Suppressor macrophage treated with lipopolysaccharide for 4 hours (primary cell): ENCODE data around the gene RPL29.
"Not testable (repeated sequence)": the region's sequence is repeated elsewhere in the genome, so short reads cannot be mapped to it uniquely, and the experiment has no call there.

Experiments used
- DNase-seq: peaks from one replicate; pipeline ENCODE4 v3.0.0-alpha.2; 2020

RPL29 gene

GRCh38 chr3:51995346-51996163, at the start of gene RPL29:
TSS of gene RPL29 (minus strand) at chr3:51995895. CDS start at chr3:51995461, 434 bp downstream.
- DNase-seq = peak; percentile 96

GRCh38 chr3:52044869-52045619, 49.3 kb upstream of the RPL29 start:
- DNase-seq = no peak

- DNase-seq = no peak
Observed at GRCh38 chr3:52043750-52044149, 48.1 kb upstream of the RPL29 start.

GRCh38 chr3:52043039-52043438, 47.3 kb upstream of the RPL29 start:
- not testable (repeated sequence) for DNase-seq

GRCh38 chr3:52041118-52041731, 45.5 kb upstream of the RPL29 start:
- DNase-seq = no peak

GRCh38 chr3:52040600-52040999, 44.9 kb upstream of the RPL29 start:
- no peak for DNase-seq

GRCh38 chr3:52039846-52040245, 44.2 kb upstream of the RPL29 start:
- DNase-seq = no peak

- DNase-seq = no peak
Observed at GRCh38 chr3:52039426-52039825, 43.7 kb upstream of the RPL29 start.

GRCh38 chr3:52038227-52038626, 42.5 kb upstream of the RPL29 start:
- no peak for DNase-seq

- no peak for DNase-seq
Observed at GRCh38 chr3:52037291-52037690, 41.6 kb upstream of the RPL29 start.

GRCh38 chr3:52036829-52037228, 41.1 kb upstream of the RPL29 start:
- no peak for DNase-seq

- DNase-seq = no peak
Observed at GRCh38 chr3:52036222-52036694, 40.6 kb upstream of the RPL29 start.

- no peak for DNase-seq
Observed at GRCh38 chr3:52034651-52035050, 39.0 kb upstream of the RPL29 start.

GRCh38 chr3:52034212-52034611, 38.5 kb upstream of the RPL29 start:
- DNase-seq = no peak

GRCh38 chr3:52033748-52034147, 38.1 kb upstream of the RPL29 start:
- DNase-seq = not testable (repeated sequence)

- DNase-seq = no peak
Observed at GRCh38 chr3:52032702-52033408, 37.2 kb upstream of the RPL29 start.

- no peak for DNase-seq
Observed at GRCh38 chr3:52031896-52032295, 36.2 kb upstream of the RPL29 start.

- no peak for DNase-seq
Observed at GRCh38 chr3:52030714-52031310, 35.1 kb upstream of the RPL29 start.

GRCh38 chr3:52029535-52029934, 33.8 kb upstream of the RPL29 start:
- DNase-seq = no peak

- no peak for DNase-seq
Observed at GRCh38 chr3:52029053-52029452, 33.4 kb upstream of the RPL29 start.

GRCh38 chr3:52028572-52028971, 32.9 kb upstream of the RPL29 start:
- no peak for DNase-seq

GRCh38 chr3:52026041-52026440, 30.3 kb upstream of the RPL29 start:
- DNase-seq = no peak

- DNase-seq = no peak
Observed at GRCh38 chr3:52025453-52025852, 29.8 kb upstream of the RPL29 start.
